Nephron progenitor cell (in vitro differentiated cells): ENCODE results near the gene ARID5B.

Source experiments
- DNase-seq: peaks from one replicate; pipeline ENCODE4 v3.0.0; 2021
- H3K27ac Mint-ChIP-seq: 2 replicates; pipeline ENCODE4 v1.8.0; 2021; ENCODE audit warnings: mild to moderate bottlenecking, moderate library complexity, mixed read lengths
- H3K27me3 Mint-ChIP-seq: 2 replicates; pipeline ENCODE4 v1.8.0; 2021; ENCODE audit warnings: mild to moderate bottlenecking, low read depth, mixed read lengths; ENCODE audit not compliant: poor library complexity
- H3K36me3 Mint-ChIP-seq: 2 replicates; pipeline ENCODE4 v1.8.0; 2021; ENCODE audit warnings: low read depth, mixed read lengths
- H3K4me1 Mint-ChIP-seq: 2 replicates; pipeline ENCODE4 v1.8.0; 2021; ENCODE audit warnings: mixed read lengths
- H3K4me3 Mint-ChIP-seq: 2 replicates; pipeline ENCODE4 v1.8.0; 2021; ENCODE audit warnings: mild to moderate bottlenecking, moderate library complexity, mixed read lengths
- H3K9me3 Mint-ChIP-seq: 2 replicates; pipeline ENCODE4 v1.8.0; 2021; ENCODE audit warnings: mild to moderate bottlenecking, moderate library complexity, mixed read lengths
- CTCF ChIP-seq: fragments of 200-600 bp; sonication (generic); IDR thresholded peaks from 2 replicates; pipeline ENCODE4 v1.5.0; 2021; ENCODE audit warnings: antibody characterized with exemption

The ARID5B gene

GRCh38 chr10:62059217-62059920, 157.9 kb downstream of the ARID5B start:
- Mint-ChIP-seq H3K27ac (no peak overlapping the region), H3K27me3 (no peaks in the 10 kb centered on the region), H3K4me3 (no peak overlapping the region), H3K9me3 (peaks cover 14% of the 10 kb centered on the region), H3K36me3 (peaks cover 100% of the 10 kb centered on the region), H3K4me1 (peaks cover 52% of the 10 kb centered on the region)
- DNase-seq, result no peak
- TF ChIP-seq CTCF, result no peak

GRCh38 chr10:62062028-62062427, 160.5 kb downstream of the ARID5B start:
- H3K4me1 Mint-ChIP-seq, result peaks cover 27% of the 10 kb centered on the region

GRCh38 chr10:62062752-62063512, 161.4 kb downstream of the ARID5B start:
- no peak for TF ChIP-seq CTCF
- peaks cover 18% of the 10 kb centered on the region for H3K4me1 Mint-ChIP-seq
- H3K36me3 Mint-ChIP-seq, result peaks cover 91% of the 10 kb centered on the region
- no peak overlapping the region for H3K4me3 Mint-ChIP-seq
- peak overlapping the region; percentile 58 for H3K27ac Mint-ChIP-seq
- no peak for DNase-seq
- H3K9me3 Mint-ChIP-seq, result peaks cover 4% of the 10 kb centered on the region
- H3K27me3 Mint-ChIP-seq, result no peaks in the 10 kb centered on the region

More at GRCh38 chr10:62062028-62062427, 160.5 kb downstream of the ARID5B start:
- Mint-ChIP-seq H3K27ac (peak overlapping the region; percentile 2), H3K4me3 (no peak overlapping the region), H3K9me3 (peaks cover 4% of the 10 kb centered on the region), H3K27me3 (no peaks in the 10 kb centered on the region), H3K36me3 (peaks cover 100% of the 10 kb centered on the region)
- no peak for DNase-seq
- no peak for TF ChIP-seq CTCF

GRCh38 chr10:62063795-62064472, 162.4 kb downstream of the ARID5B start:
- peaks cover 8% of the 10 kb centered on the region for H3K4me1 Mint-ChIP-seq
- peaks cover 81% of the 10 kb centered on the region for H3K36me3 Mint-ChIP-seq
- H3K27me3 Mint-ChIP-seq, result peaks cover 3% of the 10 kb centered on the region
- no peak for TF ChIP-seq CTCF
- H3K4me3 Mint-ChIP-seq, result no peak overlapping the region
- H3K27ac Mint-ChIP-seq, result no peak overlapping the region
- H3K9me3 Mint-ChIP-seq, result peaks cover 4% of the 10 kb centered on the region
- no peak for DNase-seq

- TF ChIP-seq CTCF, result no peak
- H3K4me1 Mint-ChIP-seq, result peaks cover 11% of the 10 kb centered on the region
- H3K9me3 Mint-ChIP-seq, result no peaks in the 10 kb centered on the region
- H3K36me3 Mint-ChIP-seq, result peaks cover 78% of the 10 kb centered on the region
- no peak overlapping the region for H3K4me3 Mint-ChIP-seq
- no peak for DNase-seq
- H3K27ac Mint-ChIP-seq, result no peak overlapping the region
- H3K27me3 Mint-ChIP-seq, result peaks cover 3% of the 10 kb centered on the region
These were observed 166.1 kb downstream of the ARID5B start for GRCh38 chr10:62067560-62067959.
